ENCODE data around the gene FAM117A.
"Not testable (repeated sequence)": the region's sequence is repeated elsewhere in the genome, so short reads cannot be mapped to it uniquely, and the experiment has no call there.

FAM117A gene

GRCh38 chr17:49762151-49762941 lies 1.6 kb downstream of the FAM117A start:
- no peak for DNase-seq

GRCh38 chr17:49760932-49761558 lies 2.9 kb downstream of the FAM117A start:
- DNase-seq: no peak

GRCh38 chr17:49760296-49760695 lies 3.6 kb downstream of the FAM117A start:
- DNase-seq: no peak

- DNase-seq: no peak
These were observed 4.7 kb downstream of the FAM117A start for GRCh38 chr17:49759203-49759602.

DNA sequence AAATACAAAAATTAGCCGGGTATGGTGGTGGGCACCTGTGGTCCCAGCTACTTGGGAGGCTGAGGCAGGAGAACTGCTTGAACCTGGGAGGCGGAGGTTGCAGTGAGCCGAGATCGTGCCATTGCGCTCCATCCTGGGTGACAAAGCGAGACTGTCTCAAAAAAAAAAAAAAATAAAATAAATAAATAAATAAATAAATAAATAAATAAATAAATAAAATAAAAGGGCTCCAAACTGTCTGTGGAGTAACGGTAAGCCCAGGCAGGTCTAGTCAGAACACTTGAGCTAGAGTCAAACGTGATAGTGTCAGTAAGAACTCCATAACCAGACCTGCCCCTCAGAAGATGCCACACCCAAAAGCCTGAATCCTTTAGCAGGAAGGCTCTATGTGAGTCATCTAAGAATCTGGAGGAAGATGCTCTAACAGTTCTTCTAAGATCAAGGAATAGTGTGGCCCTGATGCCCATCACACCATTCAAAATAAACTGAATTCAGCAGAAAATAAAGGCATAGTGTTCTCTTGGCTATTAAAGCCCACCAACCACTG lies 5.4 kb downstream of the FAM117A start:
- DNase-seq: not testable (repeated sequence)

DNA sequence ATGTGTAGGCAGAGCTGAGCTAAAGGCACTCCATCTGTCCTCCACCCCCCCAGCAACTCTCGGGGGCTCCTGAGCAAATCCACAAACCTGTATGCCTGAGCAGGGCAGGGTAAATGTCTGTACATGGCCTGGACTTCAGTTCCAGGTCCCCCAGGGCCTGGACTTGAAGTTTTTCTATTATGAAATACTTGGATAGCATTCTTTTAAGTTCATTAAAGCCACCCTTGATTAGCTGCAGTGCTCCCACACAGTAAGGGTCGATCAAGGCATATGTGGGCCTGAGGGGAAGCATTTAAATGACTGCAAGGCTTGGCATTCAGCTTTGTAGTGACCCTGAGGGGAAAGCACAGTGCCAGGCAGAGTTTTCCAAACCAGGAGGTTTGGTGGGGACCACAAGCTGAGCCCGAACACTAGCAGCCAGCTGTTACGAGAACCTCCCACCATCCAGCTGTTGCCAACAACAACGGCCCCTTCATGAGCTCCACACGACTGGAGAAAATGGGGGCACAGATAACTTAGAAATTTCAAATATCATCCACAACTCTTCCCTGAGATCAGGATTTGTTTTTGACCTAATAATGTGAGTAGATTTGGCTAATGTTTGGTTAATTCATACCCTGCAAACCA lies 6.7 kb downstream of the FAM117A start:
- no peak for DNase-seq

DNA sequence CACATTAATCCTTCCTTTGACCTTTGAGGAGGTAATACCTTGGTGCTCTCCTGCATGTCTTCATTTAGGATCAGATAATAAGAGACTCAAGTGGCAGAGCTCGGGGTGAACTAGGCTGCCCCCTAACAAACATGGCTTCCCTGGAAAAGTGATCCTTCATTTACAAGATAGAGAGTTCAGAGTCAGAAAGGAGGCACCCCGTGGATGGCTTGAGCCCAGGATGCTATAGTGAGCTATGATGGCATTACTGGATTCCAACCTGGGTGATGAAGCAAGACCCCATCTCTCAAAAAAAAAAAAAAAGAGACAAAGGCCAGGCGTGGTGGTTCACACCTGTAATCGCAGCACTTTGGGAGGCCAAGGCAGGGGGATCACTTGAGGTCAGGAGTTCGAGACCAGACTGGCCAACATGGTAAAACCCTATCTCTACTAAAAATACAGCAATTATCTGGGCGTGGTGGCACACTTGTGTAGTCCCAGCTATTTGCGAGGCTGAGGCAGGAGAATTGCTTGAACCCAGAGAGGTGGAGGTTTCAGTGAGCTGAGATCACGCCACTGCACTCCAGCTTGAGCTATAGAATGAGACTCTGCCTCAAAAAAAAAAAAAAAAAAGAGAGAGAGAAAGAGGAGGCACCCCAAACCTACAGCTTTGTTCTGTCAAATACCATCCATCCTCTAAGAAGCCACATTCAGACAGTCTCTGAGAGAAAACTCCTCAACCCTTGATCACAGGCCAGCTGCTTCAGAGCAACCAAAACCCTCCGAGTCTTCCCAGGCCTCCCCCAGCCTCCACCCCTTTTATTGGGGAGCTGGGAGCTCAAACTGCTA lies 7.4 kb downstream of the FAM117A start:
- DNase-seq: no peak

DNA sequence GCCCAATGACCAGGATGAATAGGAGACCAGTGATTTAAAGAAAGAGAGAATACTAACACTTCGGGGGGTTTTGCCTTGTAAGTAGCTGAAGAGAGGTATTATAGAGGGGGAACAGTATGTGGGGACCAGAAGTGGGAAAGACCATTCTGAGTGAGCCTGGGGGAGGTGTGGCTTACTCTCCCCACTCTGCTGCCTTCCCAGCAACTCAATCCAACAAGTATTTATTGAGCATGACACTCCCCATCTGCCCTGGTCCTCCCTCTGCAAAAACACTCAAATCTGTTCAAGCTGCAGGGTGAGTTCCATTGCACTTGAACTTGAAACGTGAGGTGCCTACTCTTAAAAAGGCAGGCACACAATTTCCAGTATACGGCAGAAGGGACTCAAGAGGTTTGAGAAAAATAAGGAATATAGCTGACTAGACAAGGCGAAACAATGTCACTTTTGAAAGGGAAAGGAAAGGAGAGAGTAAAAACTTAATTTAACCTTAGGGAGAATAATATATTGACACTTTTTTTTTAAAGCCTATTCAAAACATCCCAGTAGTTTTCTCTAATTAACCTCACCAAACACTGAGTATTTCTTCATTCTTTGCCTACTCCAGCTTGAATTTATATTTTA lies 8.2 kb downstream of the FAM117A start:
- DNase-seq: no peak

GRCh38 chr17:49753959-49754391 lies 10.0 kb downstream of the FAM117A start:
- DNase-seq: no peak

DNA sequence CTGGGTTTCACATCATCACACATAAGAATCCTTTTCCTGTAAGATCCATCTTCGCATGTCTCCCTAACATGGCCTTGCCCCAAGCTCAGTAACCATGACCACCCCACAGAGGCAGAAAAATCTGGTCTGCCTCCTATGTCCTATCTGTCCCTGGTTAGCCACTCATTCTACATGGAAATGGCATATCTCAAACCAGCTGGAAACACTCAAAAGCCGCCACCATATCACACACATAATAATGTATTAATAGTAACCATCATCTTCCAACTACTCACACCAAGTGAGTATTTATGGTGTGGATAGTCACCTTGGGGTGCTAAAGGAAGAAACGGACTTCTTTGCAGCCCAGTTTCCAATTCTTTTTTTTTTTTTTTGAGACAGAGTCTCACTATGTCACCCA lies 11.4 kb downstream of the FAM117A start:
- no peak for DNase-seq

DNA sequence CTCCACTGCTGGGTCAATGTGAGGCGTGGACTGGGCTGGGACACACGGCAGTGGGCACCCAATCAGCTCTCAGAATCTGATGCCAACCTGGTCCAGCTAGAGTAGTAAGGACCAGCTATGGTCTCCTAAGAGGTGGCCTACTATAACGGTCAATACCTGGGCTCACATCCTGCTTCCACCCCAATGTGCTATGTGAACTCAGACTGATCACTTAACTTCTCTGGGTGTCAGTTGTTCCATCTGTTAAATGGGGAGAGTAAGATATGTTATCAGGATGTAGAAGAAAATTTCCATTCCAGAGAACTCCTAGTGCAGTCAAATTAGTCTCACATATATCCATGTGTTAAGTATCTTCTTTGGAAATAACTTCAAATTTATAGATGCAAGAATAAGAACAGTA lies 14.2 kb downstream of the FAM117A start:
- DNase-seq: no peak

- DNase-seq: no peak
These were observed 15.1 kb downstream of the FAM117A start for GRCh38 chr17:49748791-49749190.

DNA sequence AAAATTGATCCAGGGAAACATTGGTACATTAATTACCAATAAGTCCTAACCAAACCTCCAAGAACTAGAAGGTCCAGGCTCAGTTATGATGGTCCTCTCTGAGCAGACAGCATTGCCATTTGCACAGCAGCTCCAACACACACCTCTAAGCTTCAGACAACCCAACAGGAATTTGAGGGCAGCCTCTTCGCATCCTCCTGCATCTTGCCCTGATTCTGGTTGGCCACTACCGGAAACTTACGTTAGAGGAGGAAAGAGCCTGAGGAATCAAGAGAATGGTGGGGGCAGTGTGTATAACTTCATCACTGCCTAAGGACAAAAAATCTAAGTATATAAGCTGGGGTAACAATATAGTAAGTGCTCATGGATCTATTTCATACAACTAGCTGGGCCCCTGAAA lies 15.7 kb downstream of the FAM117A start:
- DNase-seq: no peak

GRCh38 chr17:49747632-49748031 lies 16.3 kb downstream of the FAM117A start:
- no peak for DNase-seq

GRCh38 chr17:49746791-49747490 lies 17.0 kb downstream of the FAM117A start:
- DNase-seq: peak; percentile 3

DNA sequence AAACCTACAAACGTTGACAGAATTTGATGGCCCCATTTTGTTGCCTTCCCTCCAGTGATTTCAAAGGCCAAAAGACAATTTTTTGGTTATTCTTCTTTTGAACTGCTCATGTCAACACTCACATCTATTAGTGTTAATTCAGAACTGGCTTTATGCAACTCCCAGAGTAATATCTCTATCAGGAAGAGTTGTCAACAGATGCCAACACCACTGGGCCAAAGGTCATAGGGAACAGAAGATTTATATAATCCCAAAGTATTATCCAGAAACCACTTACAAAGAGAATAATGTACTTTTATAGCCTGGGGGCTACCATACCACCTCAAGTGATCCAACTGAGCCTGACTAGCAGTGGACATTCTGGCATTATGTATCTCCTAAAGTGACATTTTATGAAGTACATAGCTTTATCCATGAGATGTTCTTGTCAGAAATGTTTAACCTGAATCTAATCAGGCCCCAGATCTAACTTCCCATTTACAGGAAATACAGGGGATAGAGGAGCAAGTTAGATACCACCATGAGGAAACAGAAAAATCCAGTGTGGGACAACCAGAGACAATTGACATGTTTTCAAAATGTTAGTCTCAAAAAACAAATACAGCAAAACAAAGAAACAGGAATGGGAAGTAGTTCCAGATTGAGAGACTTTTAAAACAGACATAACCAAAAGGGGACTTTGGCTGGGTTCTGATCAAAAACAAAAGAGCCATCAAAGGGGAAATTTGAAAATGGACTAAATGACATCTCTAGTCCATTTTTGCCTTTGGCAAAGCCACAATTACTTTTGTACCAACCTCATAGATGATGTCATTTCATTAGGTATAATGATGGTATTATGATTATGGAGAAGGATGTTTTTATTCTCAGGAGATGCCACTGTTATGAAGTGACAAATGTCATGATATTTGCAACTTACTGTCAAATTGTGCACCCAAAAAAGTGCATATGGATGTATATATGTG lies 18.5 kb downstream of the FAM117A start:
- no peak for DNase-seq

GRCh38 chr17:49742166-49742638 lies 21.7 kb downstream of the FAM117A start:
- no peak for DNase-seq

DNA sequence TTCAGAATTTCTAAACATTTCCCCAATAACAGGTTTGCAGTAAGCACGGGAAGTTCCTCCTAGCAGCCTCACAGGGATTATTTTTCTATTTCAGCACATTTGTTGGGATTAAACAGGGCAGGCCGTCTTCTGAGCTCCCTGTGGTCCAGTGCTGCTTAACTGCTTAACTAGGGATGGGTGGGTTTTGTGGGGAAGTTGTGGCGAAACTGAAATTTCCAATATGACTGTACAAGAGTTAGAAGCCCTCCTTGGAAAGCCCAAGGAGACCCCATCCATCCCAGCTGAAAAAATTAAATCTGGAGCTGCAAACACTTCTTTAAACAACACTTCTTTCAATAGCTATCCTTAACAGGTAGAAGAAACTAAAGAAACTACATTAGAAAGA lies 22.2 kb downstream of the FAM117A start:
- no peak for DNase-seq

DNA sequence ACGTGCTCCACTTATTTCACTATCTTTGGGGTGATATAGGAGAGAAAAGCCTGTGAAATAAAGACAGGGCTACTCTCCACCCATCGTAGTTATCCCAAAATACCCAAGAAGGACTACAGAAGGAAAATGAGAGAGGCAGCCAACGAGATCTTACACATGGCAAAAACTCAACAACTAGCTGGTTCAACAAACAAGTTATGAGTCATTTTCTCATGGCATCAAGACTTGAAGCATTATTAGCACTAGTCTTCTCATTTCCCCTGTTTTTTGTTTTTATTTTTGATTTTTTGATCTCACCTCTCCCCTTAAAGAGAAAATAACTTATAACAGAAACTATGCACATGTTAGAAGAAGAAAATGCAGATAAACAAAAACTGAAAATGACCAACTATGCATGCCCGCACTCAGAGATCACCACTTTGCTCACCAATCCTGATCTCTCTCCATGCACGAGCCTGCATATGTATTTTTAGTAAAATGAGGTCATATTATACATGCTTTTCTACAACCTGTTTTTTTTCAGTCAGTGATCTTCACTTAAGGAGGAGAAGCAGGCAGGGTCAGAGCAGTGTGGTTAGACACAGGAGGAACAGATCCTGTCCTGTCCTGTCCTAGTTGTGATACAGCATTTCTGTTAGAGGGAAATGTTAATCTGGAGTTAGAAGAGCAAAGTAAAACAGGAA lies 22.8 kb downstream of the FAM117A start:
- DNase-seq: no peak

Data from DMS153 (cell line).